Measurements from ENCODE around the gene MGAT4D. TPM values are rescaled to one million over a fixed set of nuclear protein-coding genes. Genes with fewer than 3 reads are reported as not detected.

The MGAT4D gene
- not detected for total RNA-seq
- not detected for polyA plus RNA-seq
- not detected for total RNA-seq

GRCh38 chr4:140497747-140498636, at the start of gene MGAT4D:
Gene MGAT4D, minus strand, starts transcription at chr4:140498293. Its CDS starts 71 bp downstream, at chr4:140498222.
- intact Hi-C loops (cut with micrococcal nuclease) = no loop called here

GRCh38 chr4:140533951-140534480, 35.9 kb upstream of the MGAT4D start:
- H3K27me3 ChIP-seq (ENCODE audit: control insufficient read depth in 2 of 2, insufficient read depth in 2 of 2, low read length in 2 of 2) = no peaks in the 10 kb centered on the region
- H3K27ac ChIP-seq (ENCODE audit: low read depth, low read length) = no peak overlapping the region
- ChIA-PET CTCF (no interaction called here), POLR2A (no interaction called here)
- Mint-ChIP-seq H3K4me1 (peaks cover 0 to 7% (median 2%) of the 10 kb centered on the region in 7 donors), H3K27ac (no peak overlapping the region), H3K4me3 (no peak overlapping the region), H3K36me3 (peaks cover 5 to 32% (median 15%) of the 10 kb centered on the region in 5 donors), H3K27me3 (no peaks in the 10 kb centered on the region), H3K9me3 (no peaks in the 10 kb centered on the region)
- ATAC-seq (no peak), DNase-seq (no peak)
- H3K4me1 ChIP-seq (ENCODE audit: control insufficient read depth in 2 of 2, insufficient read depth in 2 of 2, low read length in 2 of 2) = no peaks in the 10 kb centered on the region
- intact Hi-C loops (cut with micrococcal nuclease) = no loop called here
- no peaks in the 10 kb centered on the region for H3K9me3 ChIP-seq (ENCODE audit: control insufficient read depth in 2 of 3, low read length in 3 of 3)
- peaks cover 0 to 16% (median 0%) of the 10 kb centered on the region in 3 experiments for H3K36me3 ChIP-seq (ENCODE audit: control insufficient read depth in 2 of 3, insufficient read depth in 3 of 3, low read length in 3 of 3)
- H3K4me3 ChIP-seq (ENCODE audit: low read length) = no peak overlapping the region

More at GRCh38 chr4:140497747-140498636, at the start of gene MGAT4D:
- H3K36me3 Mint-ChIP-seq = peaks cover 0 to 2% (median 0%) of the 10 kb centered on the region in 5 donors
- Histone ChIP-seq H3K4me1 (ENCODE audit: control insufficient read depth in 2 of 2, insufficient read depth in 2 of 2, low read length in 2 of 2) (no peaks in the 10 kb centered on the region), H3K4me3 (ENCODE audit: low read length) (no peak within 1 kb of the TSS), H3K27me3 (ENCODE audit: control insufficient read depth in 2 of 2, insufficient read depth in 2 of 2, low read length in 2 of 2) (peaks cover 0 to 7% of the 10 kb centered on the region in 2 donors), H3K36me3 (ENCODE audit: control insufficient read depth in 2 of 3, insufficient read depth in 3 of 3, low read length in 3 of 3) (no peaks in the 10 kb centered on the region), H3K9me3 (ENCODE audit: control insufficient read depth in 2 of 3, low read length in 3 of 3) (no peaks in the 10 kb centered on the region), H3K27ac (ENCODE audit: low read depth, low read length) (no peak within 1 kb of the TSS)
- DNase-seq (peak in 1 of 9 donors; percentile 6), ATAC-seq (peak; percentile 42)
- CTCF ChIA-PET = no interaction called here
- peaks cover 3 to 14% (median 9%) of the 10 kb centered on the region in 7 donors for H3K4me1 Mint-ChIP-seq
- peak within 1 kb of the TSS; percentile 23 to 80 (median 70) for H3K4me3 Mint-ChIP-seq
- POLR2A ChIA-PET = no interaction called here
- peaks cover 0 to 9% (median 0%) of the 10 kb centered on the region in 11 donors for H3K9me3 Mint-ChIP-seq
- H3K27me3 Mint-ChIP-seq = peaks cover 70 to 79% (median 72%) of the 10 kb centered on the region in 5 donors
- H3K27ac Mint-ChIP-seq = no peak within 1 kb of the TSS

- H3K36me3 Mint-ChIP-seq = peaks cover 3 to 33% (median 17%) of the 10 kb centered on the region in 5 donors
- H3K27ac Mint-ChIP-seq = no peak overlapping the region
- ATAC-seq (no peak), DNase-seq (no peak)
- H3K4me1 Mint-ChIP-seq = peaks cover 0 to 22% (median 19%) of the 10 kb centered on the region in 7 donors
- H3K4me3 Mint-ChIP-seq = no peak overlapping the region
- Histone ChIP-seq H3K27ac (ENCODE audit: low read depth, low read length) (no peak overlapping the region), H3K4me1 (ENCODE audit: control insufficient read depth in 2 of 2, insufficient read depth in 2 of 2, low read length in 2 of 2) (peaks cover 5 to 13% of the 10 kb centered on the region in 2 donors), H3K9me3 (ENCODE audit: control insufficient read depth in 2 of 3, low read length in 3 of 3) (no peaks in the 10 kb centered on the region), H3K27me3 (ENCODE audit: control insufficient read depth in 2 of 2, insufficient read depth in 2 of 2, low read length in 2 of 2) (no peaks in the 10 kb centered on the region), H3K4me3 (ENCODE audit: low read length) (no peak overlapping the region), H3K36me3 (ENCODE audit: control insufficient read depth in 2 of 3, insufficient read depth in 3 of 3, low read length in 3 of 3) (peaks cover 0 to 4% (median 3%) of the 10 kb centered on the region in 3 experiments)
- ChIA-PET CTCF (no interaction called here), POLR2A (no interaction called here)
- intact Hi-C loops (cut with micrococcal nuclease) = loop anchor here in 1 of 2 donors (10.0 kb wide), 1 partner anchor 515 kb away; no protein-coding TSS in a partner anchor
- H3K27me3 Mint-ChIP-seq = no peaks in the 10 kb centered on the region
- no peaks in the 10 kb centered on the region for H3K9me3 Mint-ChIP-seq
Observed at GRCh38 chr4:140529434-140529833, 31.3 kb upstream of the MGAT4D start.

GRCh38 chr4:140523857-140524742, 26.0 kb upstream of the MGAT4D start, which contains the start of gene ELMOD2:
Gene ELMOD2, plus strand, starts transcription at chr4:140524168. Its CDS starts 1,261 bp downstream, at chr4:140525429.
- H3K4me1 ChIP-seq (ENCODE audit: control insufficient read depth in 2 of 2, insufficient read depth in 2 of 2, low read length in 2 of 2) = peaks cover 12 to 18% of the 10 kb centered on the region in 2 donors
- intact Hi-C loops (cut with micrococcal nuclease) = loop anchor here (1.0 to 10.0 kb wide), 23 partner anchors 32 to 1509 kb away; partner anchors contain the start of genes ELF2 (in 2 of the 2), NAA15 (in 2 of the 2), NOCT (in 2 of the 2) and SCOC (in 2 of the 2)
- H3K36me3 Mint-ChIP-seq = peaks cover 3 to 19% (median 13%) of the 10 kb centered on the region in 5 donors
- H3K27me3 ChIP-seq (ENCODE audit: control insufficient read depth in 2 of 2, insufficient read depth in 2 of 2, low read length in 2 of 2) = no peaks in the 10 kb centered on the region
- peak within 1 kb of the TSS; percentile 70 for H3K4me3 ChIP-seq (ENCODE audit: low read length)
- DNase-seq (peak; percentile 95 to 98 (median 97)), ATAC-seq (peak; percentile 100)
- peaks cover 0 to 3% (median 0%) of the 10 kb centered on the region in 5 donors for H3K27me3 Mint-ChIP-seq
- peaks cover 8 to 39% (median 29%) of the 10 kb centered on the region in 7 donors for H3K4me1 Mint-ChIP-seq
- POLR2A ChIA-PET = interaction anchor here (0.5 to 1.3 kb wide), 4 partner anchors 151 to 1340 kb away, joined by 3 to 8 read pairs (median 4); partner anchors contain the start of genes MAML3, NAA15 and SCOC
- peak within 1 kb of the TSS; percentile 71 for H3K27ac ChIP-seq (ENCODE audit: low read depth, low read length)
- CTCF ChIA-PET = interaction anchor here (0.6 to 1.0 kb wide), 2 partner anchors 151 to 1493 kb away, joined by 3 read pairs; partner anchors contain the start of gene SCOC
- no peaks in the 10 kb centered on the region for H3K9me3 Mint-ChIP-seq
- peak within 1 kb of the TSS; percentile 78 to 93 (median 86) for H3K27ac Mint-ChIP-seq
- peak within 1 kb of the TSS; percentile 78 to 95 (median 88) for H3K4me3 Mint-ChIP-seq
- H3K36me3 ChIP-seq (ENCODE audit: control insufficient read depth in 2 of 3, insufficient read depth in 3 of 3, low read length in 3 of 3) = peaks cover 0 to 4% (median 3%) of the 10 kb centered on the region in 3 experiments
- H3K9me3 ChIP-seq (ENCODE audit: control insufficient read depth in 2 of 3, low read length in 3 of 3) = no peaks in the 10 kb centered on the region

- Mint-ChIP-seq H3K27ac (peak overlapping the region; percentile 78 to 93 (median 84)), H3K4me1 (peaks cover 8 to 39% (median 29%) of the 10 kb centered on the region in 7 donors), H3K36me3 (peaks cover 3 to 19% (median 13%) of the 10 kb centered on the region in 5 donors), H3K4me3 (peak overlapping the region; percentile 78 to 95 (median 88)), H3K27me3 (peaks cover 0 to 3% (median 0%) of the 10 kb centered on the region in 5 donors), H3K9me3 (no peaks in the 10 kb centered on the region)
- Histone ChIP-seq H3K27me3 (ENCODE audit: control insufficient read depth in 2 of 2, insufficient read depth in 2 of 2, low read length in 2 of 2) (no peaks in the 10 kb centered on the region), H3K4me1 (ENCODE audit: control insufficient read depth in 2 of 2, insufficient read depth in 2 of 2, low read length in 2 of 2) (peaks cover 12 to 18% of the 10 kb centered on the region in 2 donors), H3K27ac (ENCODE audit: low read depth, low read length) (peak overlapping the region; percentile 35), H3K36me3 (ENCODE audit: control insufficient read depth in 2 of 3, insufficient read depth in 3 of 3, low read length in 3 of 3) (peaks cover 0 to 4% (median 3%) of the 10 kb centered on the region in 3 experiments), H3K4me3 (ENCODE audit: low read length) (peak overlapping the region; percentile 70), H3K9me3 (ENCODE audit: control insufficient read depth in 2 of 3, low read length in 3 of 3) (no peaks in the 10 kb centered on the region)
- ChIA-PET POLR2A (interaction anchor here (1.0 to 1.3 kb wide), 3 partner anchors 150 to 1223 kb away, joined by 4 to 8 read pairs (median 5); partner anchors contain the start of genes MAML3, NAA15 and SCOC), CTCF (interaction anchor here (1.0 kb wide), 1 partner anchor 150 kb away, joined by 3 read pairs; the partner anchor contains the start of gene SCOC)
- intact Hi-C loops (cut with micrococcal nuclease) = loop anchor here (1.0 to 10.0 kb wide), 10 partner anchors 45 to 1506 kb away; partner anchors contain the start of genes MAML3 (in 1 of the 2), MGST2 (in 1 of the 2), NAA15 (in 1 of the 2) and NDUFC1 (in 1 of the 2)
- ATAC-seq (no peak), DNase-seq (peak in 1 of 9 donors; percentile 0)
Observed at GRCh38 chr4:140523370-140523856, 25.3 kb upstream of the MGAT4D start.
